HEK293T (cell line): ENCODE results near the gene SETD1A.

Source experiments
- FOXK2 ChIP-seq: fragments of 450-650 bp; IDR thresholded peaks from 2 replicates; pipeline ENCODE4 v1.6.1; 2016; ENCODE audit warnings: mild to moderate bottlenecking
- FOXM1 ChIP-seq: fragments of 450-650 bp; IDR thresholded peaks from 2 replicates; pipeline ENCODE4 v1.6.1; 2017; ENCODE audit warnings: mild to moderate bottlenecking, borderline replicate concordance
- L3MBTL2 ChIP-seq: fragments of 450-650 bp; conservative IDR thresholded peaks from 2 replicates; pipeline ENCODE4 v1.6.1; 2016; ENCODE audit warnings: mild to moderate bottlenecking
- SP1 ChIP-seq: fragments of 450-650 bp; IDR thresholded peaks from 2 replicates; pipeline ENCODE4 v1.6.1; 2017
- SUZ12 ChIP-seq: fragments of 450-650 bp; IDR thresholded peaks from 2 replicates; pipeline ENCODE4 v1.6.1; 2016; ENCODE audit warnings: mild to moderate bottlenecking
- TARDBP ChIP-seq: fragments of 450-650 bp; IDR thresholded peaks from 2 replicates; pipeline ENCODE4 v1.6.1; 2016
- ZNF384 ChIP-seq: fragments of 450-650 bp; IDR thresholded peaks from 2 replicates; pipeline ENCODE4 v1.6.1; 2016

- TF ChIP-seq SP1, result no peak
- TF ChIP-seq L3MBTL2, result no peak
- TF ChIP-seq TARDBP, result no peak
- no peak for TF ChIP-seq ZNF384
- no peak for TF ChIP-seq SUZ12
- no peak for TF ChIP-seq FOXK2
- no peak for TF ChIP-seq FOXM1
Observed at GRCh38 chr16:30980959-30981358, 23.4 kb downstream of the SETD1A start.
